Measurements from ENCODE around the gene SERTM2. TPM values are rescaled to one million over a fixed set of nuclear protein-coding genes. Genes with fewer than 3 reads are reported as not detected.

SERTM2 gene
- total RNA-seq, 4 donors from 2014 or later, result 0.13 to 0.18 TPM; not detected in 2

GRCh38 chrX:111483135-111483534, 28.3 kb upstream of the SERTM2 start:
- Histone ChIP-seq H3K36me3 (no peaks in the 10 kb centered on the region), H3K27me3 (no peaks in the 10 kb centered on the region), H3K4me1 (no peaks in the 10 kb centered on the region), H3K4me3 (no peak overlapping the region), H3K9me3 (no peaks in the 10 kb centered on the region), H3K27ac (no peak overlapping the region)
- no peak for DNase-seq
- TF ChIP-seq POLR2A (IDR thresholded peaks at IDR 0.05) (no peak), CTCF (IDR thresholded peaks at IDR 0.05) (no peak)

GRCh38 chrX:111483881-111484280, 27.6 kb upstream of the SERTM2 start:
- no peak overlapping the region for H3K4me3 ChIP-seq
- H3K27ac ChIP-seq, result no peak overlapping the region
- no peaks in the 10 kb centered on the region for H3K9me3 ChIP-seq
- H3K4me1 ChIP-seq, result no peaks in the 10 kb centered on the region
- DNase-seq, result no peak
- H3K36me3 ChIP-seq, result no peaks in the 10 kb centered on the region
- TF ChIP-seq POLR2A (IDR thresholded peaks at IDR 0.05) (no peak), CTCF (IDR thresholded peaks at IDR 0.05) (no peak)
- no peaks in the 10 kb centered on the region for H3K27me3 ChIP-seq

GRCh38 chrX:111490688-111491087, 20.8 kb upstream of the SERTM2 start:
- no peaks in the 10 kb centered on the region for H3K4me1 ChIP-seq
- no peaks in the 10 kb centered on the region for H3K36me3 ChIP-seq
- H3K9me3 ChIP-seq, result no peaks in the 10 kb centered on the region
- DNase-seq, result no peak
- TF ChIP-seq POLR2A (IDR thresholded peaks at IDR 0.05) (no peak), CTCF (IDR thresholded peaks at IDR 0.05) (no peak)
- no peak overlapping the region for H3K27ac ChIP-seq
- H3K4me3 ChIP-seq, result no peak overlapping the region
- H3K27me3 ChIP-seq, result no peaks in the 10 kb centered on the region

GRCh38 chrX:111492085-111492484, 19.4 kb upstream of the SERTM2 start:
- no peak overlapping the region for H3K4me3 ChIP-seq
- no peak overlapping the region for H3K27ac ChIP-seq
- H3K36me3 ChIP-seq, result no peaks in the 10 kb centered on the region
- no peaks in the 10 kb centered on the region for H3K4me1 ChIP-seq
- H3K27me3 ChIP-seq, result no peaks in the 10 kb centered on the region
- TF ChIP-seq POLR2A (IDR thresholded peaks at IDR 0.05) (no peak), CTCF (IDR thresholded peaks at IDR 0.05) (no peak)
- no peaks in the 10 kb centered on the region for H3K9me3 ChIP-seq
- DNase-seq, result no peak

GRCh38 chrX:111498538-111499103, 12.8 kb upstream of the SERTM2 start:
- no peak for TF ChIP-seq POLR2A (IDR thresholded peaks at IDR 0.05)
- TF ChIP-seq CTCF (IDR thresholded peaks at IDR 0.05), result no peak
- Histone ChIP-seq H3K4me3 (no peak overlapping the region), H3K9me3 (no peaks in the 10 kb centered on the region), H3K4me1 (no peaks in the 10 kb centered on the region), H3K27me3 (no peaks in the 10 kb centered on the region), H3K36me3 (no peaks in the 10 kb centered on the region), H3K27ac (no peak overlapping the region)
- DNase-seq, result no peak

- Histone ChIP-seq H3K4me3 (no peak overlapping the region), H3K27me3 (no peaks in the 10 kb centered on the region), H3K36me3 (no peaks in the 10 kb centered on the region), H3K9me3 (no peaks in the 10 kb centered on the region), H3K27ac (no peak overlapping the region), H3K4me1 (no peaks in the 10 kb centered on the region)
- TF ChIP-seq CTCF (IDR thresholded peaks at IDR 0.05) (no peak), POLR2A (IDR thresholded peaks at IDR 0.05) (no peak)
- DNase-seq, result no peak
Observed at GRCh38 chrX:111503485-111503993, 7.9 kb upstream of the SERTM2 start.

All from Peyer's patch (tissue), 4 donors.